Right forelimb (tissue), 1 donor: ENCODE data around the gene SAFB2.
"Not testable (repeated sequence)": the region's sequence is repeated elsewhere in the genome, so short reads cannot be mapped to it uniquely, and the experiment has no call there.

Experiments
- DNase-seq: peaks from one replicate; pipeline ENCODE4 v3.0.0-alpha.2; 2018

SAFB2 gene

GRCh38 chr19:5632241-5632612 lies 9.7 kb upstream of the SAFB2 start:
- no peak for DNase-seq

DNA sequence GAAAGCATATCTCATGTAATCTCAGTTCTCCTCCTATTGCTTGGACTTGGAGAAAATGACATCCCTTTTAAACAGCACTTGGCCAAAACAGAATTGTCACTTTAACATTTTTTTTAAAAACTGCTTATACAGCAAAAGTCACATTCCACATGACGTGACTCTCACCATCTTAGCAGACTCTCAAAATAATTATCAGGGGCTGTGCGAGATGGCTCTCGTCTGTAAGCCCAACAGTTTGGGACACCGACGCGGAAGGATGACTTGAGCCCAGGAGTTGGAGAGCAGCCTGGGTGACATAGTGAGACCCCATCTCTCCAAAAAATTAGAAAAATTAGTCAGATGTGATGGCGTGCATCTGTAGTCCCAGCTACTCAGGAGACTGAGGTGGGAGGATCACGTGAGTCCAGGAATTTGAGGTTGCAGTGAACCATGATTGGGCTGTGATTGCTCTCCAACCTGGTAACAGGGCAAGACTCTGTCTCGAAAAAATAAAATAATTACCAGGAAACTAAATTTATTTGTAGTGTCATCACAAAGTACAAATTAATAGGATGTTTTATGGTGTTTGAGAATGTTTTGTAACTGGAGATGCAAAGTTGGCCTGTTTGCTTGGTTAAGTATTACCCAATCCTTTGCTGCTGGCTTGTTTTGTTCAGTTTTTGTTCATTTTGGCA lies 9.1 kb upstream of the SAFB2 start:
- DNase-seq = no peak

GRCh38 chr19:5628919-5629481 lies 6.4 kb upstream of the SAFB2 start:
- DNase-seq = no peak

GRCh38 chr19:5628461-5628860 lies 5.9 kb upstream of the SAFB2 start:
- no peak for DNase-seq

- no peak for DNase-seq
Measured at GRCh38 chr19:5627395-5627904, 4.9 kb upstream of the SAFB2 start.

- no peak for DNase-seq
Measured at GRCh38 chr19:5625641-5626040, 3.1 kb upstream of the SAFB2 start.

GRCh38 chr19:5624741-5625278 lies 2.2 kb upstream of the SAFB2 start:
- DNase-seq = no peak

DNA sequence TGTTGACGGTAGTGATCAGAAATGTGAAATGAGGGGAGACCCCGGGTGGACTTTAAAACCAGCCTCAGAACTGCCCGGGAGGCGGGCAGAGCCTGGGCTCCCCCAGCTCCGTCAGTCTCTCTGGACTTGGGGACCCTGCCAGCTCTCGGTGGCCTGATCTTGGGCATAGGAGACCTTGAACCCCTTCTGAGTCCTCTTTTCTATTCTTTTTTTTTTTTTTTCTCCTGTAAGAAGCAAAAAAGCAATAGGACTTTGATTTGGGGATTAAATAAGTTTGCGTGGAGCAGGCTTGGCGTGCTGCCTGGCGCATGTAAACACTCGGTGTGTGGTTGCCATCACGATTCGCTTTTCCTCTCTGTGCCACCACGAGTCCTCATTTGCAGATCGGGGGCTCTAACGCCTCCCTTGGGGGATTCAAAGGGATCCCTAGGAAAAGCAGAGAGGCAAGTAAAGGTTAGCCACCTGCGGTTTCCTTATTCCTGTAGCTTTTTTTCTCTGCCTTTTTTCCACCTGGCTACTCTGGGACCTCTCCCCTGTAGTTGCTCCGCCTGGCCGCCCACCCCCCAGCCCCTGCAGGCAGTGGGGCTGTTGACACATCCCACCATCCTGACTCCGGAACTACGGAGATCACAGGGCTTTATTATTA lies 1.6 kb upstream of the SAFB2 start:
- DNase-seq = peak; percentile 56

DNA sequence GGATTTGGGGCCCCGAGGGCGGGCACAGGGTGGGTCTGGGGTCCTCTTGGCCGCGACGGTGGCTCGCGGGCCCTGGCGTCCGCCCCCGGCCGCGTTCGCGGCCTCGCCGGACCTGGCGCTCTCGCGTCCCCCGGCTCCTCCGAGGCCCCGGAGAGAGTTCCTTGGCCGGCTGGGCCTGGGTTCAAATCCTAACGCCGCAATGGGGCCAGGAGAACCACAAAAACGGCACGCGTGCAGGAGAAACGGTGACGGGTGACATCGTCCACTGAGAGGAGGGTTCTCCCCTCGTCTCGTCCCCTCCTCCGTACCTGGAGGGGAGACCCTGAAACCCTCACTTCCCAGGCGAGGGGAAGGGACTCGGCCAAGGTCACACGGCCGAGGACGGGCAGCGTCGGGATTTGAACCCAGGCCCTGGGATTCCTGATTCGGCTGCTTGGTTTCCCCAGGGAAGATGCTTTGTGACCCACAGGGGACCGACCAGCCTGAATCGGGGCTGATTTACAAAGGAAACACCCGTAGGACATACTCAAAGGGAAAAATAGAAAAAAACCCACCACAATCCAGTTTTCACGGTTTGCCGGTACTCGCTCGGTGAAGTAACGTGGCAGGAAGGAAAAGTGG lies 931 bp upstream of the SAFB2 start:
- no peak for DNase-seq

- DNase-seq = peak; percentile 47
Measured at GRCh38 chr19:5621945-5622464, 571 bp downstream of the SAFB2 start.

DNA sequence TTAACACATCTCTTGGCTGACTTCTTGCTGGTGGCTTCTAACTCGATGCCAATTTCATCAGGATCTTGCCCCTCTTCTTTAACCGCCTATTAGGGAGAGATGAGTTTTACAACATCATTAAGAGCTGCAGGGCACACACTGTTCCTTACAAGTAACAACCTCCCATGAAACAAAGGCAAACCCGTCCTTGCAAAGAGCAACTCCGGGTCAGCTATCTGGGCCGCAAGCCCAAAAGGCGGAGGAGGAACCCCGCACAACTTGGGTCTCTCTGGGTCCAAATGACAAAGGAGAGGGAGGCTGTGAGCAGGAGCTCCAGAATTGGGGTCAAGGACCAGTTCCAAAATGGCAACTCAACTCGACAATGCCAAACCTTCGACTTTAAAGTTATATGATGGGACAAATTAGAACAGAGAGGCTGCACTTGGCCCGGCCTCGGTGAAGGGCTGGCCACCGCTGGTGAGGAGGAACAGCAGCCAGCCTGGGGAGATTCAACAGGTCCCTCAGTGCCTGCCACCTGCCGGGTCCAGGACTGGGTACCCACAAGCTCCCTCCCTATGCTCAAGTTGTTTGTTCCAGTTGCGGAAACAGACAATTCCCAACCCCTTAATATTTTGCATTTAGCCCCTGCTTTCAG lies 1.1 kb downstream of the SAFB2 start:
- DNase-seq = no peak

GRCh38 chr19:5619946-5620345 lies 2.6 kb downstream of the SAFB2 start:
- DNase-seq = no peak

- DNase-seq = no peak
Measured at GRCh38 chr19:5618591-5618990, 4.0 kb downstream of the SAFB2 start.

GRCh38 chr19:5617080-5617479 lies 5.5 kb downstream of the SAFB2 start:
- no peak for DNase-seq

GRCh38 chr19:5615756-5616327 lies 6.7 kb downstream of the SAFB2 start:
- DNase-seq = no peak

DNA sequence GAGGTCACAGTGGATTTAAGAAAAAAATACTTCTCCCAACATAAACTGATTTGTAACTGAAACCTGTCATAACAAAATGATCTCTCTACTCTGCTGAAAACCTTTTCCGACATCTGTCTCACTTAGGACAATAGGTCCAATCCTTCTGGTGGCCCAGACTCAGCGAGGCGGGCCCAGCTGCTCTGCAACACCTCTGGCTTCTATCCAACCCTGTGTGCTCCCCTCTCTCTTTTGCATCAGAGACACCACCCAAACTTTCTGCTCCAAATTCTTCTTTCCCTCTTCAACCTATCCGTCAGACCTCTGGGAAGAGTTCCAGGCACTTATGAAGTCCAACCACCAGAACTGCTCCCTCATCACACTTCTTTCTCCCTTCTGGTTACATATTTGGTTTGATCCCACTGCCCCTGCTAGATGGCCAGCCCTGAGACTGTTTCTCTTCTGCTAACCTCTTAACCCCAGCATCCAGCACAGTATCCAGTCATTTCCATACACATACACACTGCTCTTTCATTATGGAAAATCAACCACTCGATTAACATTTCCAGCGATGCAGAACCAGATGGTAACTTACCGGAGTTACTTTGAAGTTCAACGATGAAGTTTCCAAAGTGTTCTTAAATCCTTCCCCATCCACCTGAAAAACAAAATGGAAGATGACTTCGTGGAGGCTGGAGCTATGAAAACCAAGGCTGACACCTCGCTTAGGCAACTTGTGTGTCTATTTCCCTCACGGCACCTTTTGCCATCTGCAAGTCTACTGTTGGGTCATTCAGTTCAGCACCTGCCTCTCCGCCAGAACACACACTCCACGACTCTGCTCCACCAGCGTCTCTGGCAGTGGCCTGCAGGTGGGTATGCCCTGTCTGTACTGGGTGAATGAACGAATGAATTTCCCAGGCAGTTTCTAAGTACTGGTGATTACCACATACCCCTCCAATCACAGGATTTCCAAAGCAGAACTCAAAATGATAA lies 9.4 kb downstream of the SAFB2 start:
- no peak for DNase-seq

GRCh38 chr19:5609881-5610448 lies 12.6 kb downstream of the SAFB2 start:
- no peak for DNase-seq

DNA sequence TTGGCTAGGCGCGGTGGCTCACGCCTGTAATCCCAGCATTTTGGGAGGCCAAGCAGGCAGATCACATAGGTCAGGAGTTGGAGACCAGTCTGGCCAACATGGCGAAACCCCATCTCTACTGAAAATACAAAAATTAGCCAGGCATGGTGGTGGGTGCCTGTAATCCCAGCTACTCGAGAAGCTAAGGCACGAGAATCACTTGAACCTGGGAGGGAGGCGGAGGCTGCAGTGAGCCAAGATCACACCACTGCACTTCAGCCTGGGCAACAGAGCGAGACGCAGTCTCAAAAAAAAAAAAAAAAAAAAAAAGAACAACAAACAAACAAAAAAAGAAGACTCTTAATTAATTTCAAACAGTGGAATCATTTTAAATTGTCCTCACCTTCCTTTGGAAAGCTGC lies 13.8 kb downstream of the SAFB2 start:
- DNase-seq = not testable (repeated sequence)

DNA sequence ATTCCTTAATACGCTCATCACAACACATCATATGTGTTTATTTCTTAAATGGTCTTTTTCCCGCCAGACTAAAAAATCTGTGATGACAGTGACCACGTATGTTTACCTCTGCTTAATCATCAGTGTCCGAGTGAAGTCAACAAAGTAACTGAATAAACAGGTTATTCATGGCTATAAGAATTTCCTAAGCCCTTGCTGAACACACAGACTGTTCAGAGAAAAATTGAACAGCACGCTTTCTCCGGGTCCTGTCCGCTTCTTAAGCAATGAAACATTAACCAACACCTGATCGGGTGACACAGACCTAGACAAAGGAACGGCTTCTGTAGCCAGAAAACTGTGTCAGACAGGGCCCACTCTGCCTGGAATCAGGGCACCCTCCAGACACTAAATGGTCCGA lies 14.3 kb downstream of the SAFB2 start:
- DNase-seq = no peak

DNA sequence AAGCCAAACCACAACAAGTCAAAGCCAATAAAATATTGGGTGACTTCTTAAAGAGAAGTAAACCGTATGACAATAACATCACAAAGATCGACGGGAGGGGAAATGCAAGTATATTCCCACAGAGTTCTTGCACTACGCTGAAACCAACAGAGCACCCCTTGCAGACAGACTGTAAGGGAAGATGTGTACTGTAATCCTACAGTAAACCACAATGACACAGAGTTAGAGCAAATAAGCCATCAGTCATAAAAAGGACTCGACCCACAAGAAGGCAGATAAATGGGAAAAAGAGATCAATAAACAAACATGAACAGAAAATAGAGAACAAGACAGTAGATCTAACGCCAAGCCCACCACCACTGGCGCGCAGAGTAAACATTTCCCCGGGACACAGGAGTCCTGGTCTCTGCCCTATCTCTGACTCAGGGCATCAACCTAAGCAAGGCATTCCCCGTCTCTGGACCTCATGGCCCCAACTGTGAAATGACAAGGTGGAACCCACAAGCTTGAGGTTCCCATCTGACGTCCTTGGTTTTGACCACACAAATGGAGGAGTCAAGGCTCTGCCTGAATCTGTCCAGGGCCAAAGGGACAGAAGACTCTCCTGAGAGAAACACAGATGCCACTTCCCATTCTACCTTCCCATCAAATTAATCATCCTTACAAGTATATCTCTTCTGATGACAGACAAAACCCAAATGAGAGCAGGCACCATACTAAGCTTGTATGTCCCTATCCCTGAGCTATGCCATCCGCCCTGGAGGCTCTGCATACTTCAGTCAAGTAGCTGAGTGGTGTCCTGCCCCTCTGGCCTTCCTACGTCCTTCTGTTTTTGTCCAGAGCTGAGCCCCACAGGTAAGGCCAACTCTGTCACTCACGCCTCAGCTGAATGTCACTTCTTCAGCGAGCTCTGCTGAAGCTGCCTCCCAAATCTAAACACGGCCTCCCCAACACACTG lies 15.0 kb downstream of the SAFB2 start:
- DNase-seq = no peak
